SK-MEL-5 (cell line): ENCODE measurements around the gene BST2. TPM values are rescaled to one million over a fixed set of nuclear protein-coding genes. Genes with fewer than 3 reads are reported as not detected.

Experiments
- DNase-seq: peaks from one replicate; pipeline ENCODE4 v3.0.0-alpha.2; 2016; ENCODE audit warnings: low read depth, low spot score
- in situ Hi-C: cut with HindIII; loops from 2 replicates; pipeline ENCODE4 v1.10.0; 2016; ENCODE audit warnings: low sequenced_read_pairs, high pct_unique_total_duplicates, low pct_unique_long_range_greater_than_20kb
- total RNA-seq: library from RNA; depleted of rRNA; stranded (reverse); fragments of >200 nt; shearing (Covaris generic); gene quantifications from 2 replicates; pipeline ENCODE4 v1.2.3, GENCODE V29; 2014

The BST2 gene
- total RNA-seq, 1 experiment from 2014 or later: 0.21 TPM

- in situ Hi-C loops: no loop called here
- DNase-seq: no peak
These were observed 18.2 kb upstream of the BST2 start for GRCh38 chr19:17423429-17424208.

- in situ Hi-C loops: no loop called here
- no peak for DNase-seq
These were observed 16.5 kb upstream of the BST2 start for GRCh38 chr19:17421942-17422341.

GRCh38 chr19:17420475-17420924 is 15.1 kb upstream of the BST2 start:
- DNase-seq: no peak
- in situ Hi-C loops: no loop called here

- peak; percentile 98 for DNase-seq
- in situ Hi-C loops: no loop called here
These were observed 14.4 kb upstream of the BST2 start, which contains the start of gene MVB12A for GRCh38 chr19:17419621-17420474. TSS of gene MVB12A (plus strand) at chr19:17420047. CDS start at chr19:17420136, 89 bp downstream.

GRCh38 chr19:17419154-17419620 is 13.8 kb upstream of the BST2 start:
- DNase-seq: no peak
- in situ Hi-C loops: no loop called here

- no peak for DNase-seq
- in situ Hi-C loops: no loop called here
These were observed 13.3 kb upstream of the BST2 start for GRCh38 chr19:17418710-17419109.

GRCh38 chr19:17415121-17415520 is 9.7 kb upstream of the BST2 start:
- in situ Hi-C loops: no loop called here

GRCh38 chr19:17414097-17414496 is 8.7 kb upstream of the BST2 start:
- in situ Hi-C loops: no loop called here
- no peak for DNase-seq

More at GRCh38 chr19:17415121-17415520, 9.7 kb upstream of the BST2 start:
- no peak for DNase-seq

GRCh38 chr19:17411801-17412200 is 6.4 kb upstream of the BST2 start:
- in situ Hi-C loops: no loop called here
- no peak for DNase-seq

- no peak for DNase-seq
- in situ Hi-C loops: no loop called here
These were observed 4.6 kb upstream of the BST2 start for GRCh38 chr19:17409990-17410389.

- DNase-seq: no peak
- in situ Hi-C loops: no loop called here
These were observed 1.4 kb upstream of the BST2 start for GRCh38 chr19:17406887-17407196.

GRCh38 chr19:17406046-17406886 is 836 bp upstream of the BST2 start:
- in situ Hi-C loops: no loop called here
- DNase-seq: no peak

GRCh38 chr19:17404621-17405249 is 695 bp downstream of the BST2 start:
- DNase-seq: no peak
- in situ Hi-C loops: no loop called here

GRCh38 chr19:17404015-17404414 is 1.4 kb downstream of the BST2 start:
- in situ Hi-C loops: no loop called here
- no peak for DNase-seq

- no peak for DNase-seq
- in situ Hi-C loops: no loop called here
These were observed 2.2 kb downstream of the BST2 start for GRCh38 chr19:17402982-17403855.

- DNase-seq: no peak
- in situ Hi-C loops: no loop called here
These were observed 3.8 kb downstream of the BST2 start for GRCh38 chr19:17401628-17402027.
